Astrocyte (in vitro differentiated cells and primary cell): ENCODE measurements around the gene KIF2B. TPM values are rescaled to one million over a fixed set of nuclear protein-coding genes. Genes with fewer than 3 reads are reported as not detected.

Experiments
- DNase-seq: peaks from one replicate; pipeline ENCODE4 v3.0.0-alpha.2; 2010; ENCODE audit warnings: low read depth
- FAIRE-seq: peaks from 2 replicates; lab custom pipeline; 2011; peaks lifted over from hg19 to GRCh38; lab: Jason Lieb, UNC
- H2AFZ ChIP-seq: 2 replicates; pipeline ENCODE4 v1.6.0; 2012; ENCODE audit warnings: low read depth, low read length, inconsistent platforms
- H3K27ac ChIP-seq: 2 replicates; pipeline ENCODE4 v1.5.1; 2011; ENCODE audit warnings: low read depth, low read length, inconsistent platforms
- H3K27me3 ChIP-seq: 2 replicates; pipeline ENCODE4 v1.6.0; 2011; ENCODE audit warnings: low read length, inconsistent platforms; ENCODE audit not compliant: insufficient read depth
- H3K36me3 ChIP-seq: 2 replicates; pipeline ENCODE4 v1.5.1; 2011; ENCODE audit warnings: low read length, inconsistent platforms; ENCODE audit not compliant: insufficient read depth
- H3K4me1 ChIP-seq: 2 replicates; pipeline ENCODE4 v1.5.1; 2011; ENCODE audit warnings: low read length, inconsistent platforms; ENCODE audit not compliant: insufficient read depth
- H3K4me2 ChIP-seq: 2 replicates; pipeline ENCODE4 v1.6.0; 2012; ENCODE audit warnings: low read length, inconsistent platforms
- H3K4me3 ChIP-seq: 2 replicates; pipeline ENCODE4 v1.5.1; 2011; ENCODE audit warnings: low read depth, mild to moderate bottlenecking, low read length, inconsistent platforms; ENCODE audit not compliant: insufficient read depth
- H3K79me2 ChIP-seq: 2 replicates; pipeline ENCODE4 v1.6.0; 2012; ENCODE audit warnings: mild to moderate bottlenecking, low read length, inconsistent platforms; ENCODE audit not compliant: insufficient read depth
- H3K9ac ChIP-seq: 2 replicates; pipeline ENCODE4 v1.6.0; 2012; ENCODE audit warnings: mild to moderate bottlenecking, low read length, inconsistent platforms
- H3K9me3 ChIP-seq: 2 replicates; pipeline ENCODE4 v1.5.1; 2012; ENCODE audit warnings: low read depth, mild to moderate bottlenecking, low read length, inconsistent platforms; ENCODE audit not compliant: insufficient read depth
- H4K20me1 ChIP-seq: 2 replicates; pipeline ENCODE4 v1.6.0; 2012; ENCODE audit warnings: low read length, inconsistent platforms; ENCODE audit not compliant: insufficient read depth
- H3K27ac Mint-ChIP-seq: one replicate; pipeline ENCODE4 v1.8.0; 2021; ENCODE audit warnings: mild to moderate bottlenecking, mixed read lengths; ENCODE audit not compliant: unreplicated experiment
- H3K27me3 Mint-ChIP-seq: one replicate; pipeline ENCODE4 v1.8.0; 2021; ENCODE audit warnings: low read depth, mixed read lengths; ENCODE audit not compliant: unreplicated experiment
- H3K36me3 Mint-ChIP-seq: one replicate; pipeline ENCODE4 v1.8.0; 2021; ENCODE audit warnings: low read depth, mixed read lengths; ENCODE audit not compliant: unreplicated experiment
- H3K4me1 Mint-ChIP-seq: one replicate; pipeline ENCODE4 v1.8.0; 2021; ENCODE audit warnings: low read depth, mixed read lengths; ENCODE audit not compliant: unreplicated experiment
- H3K4me3 Mint-ChIP-seq: one replicate; pipeline ENCODE4 v1.8.0; 2021; ENCODE audit warnings: mild to moderate bottlenecking, moderate library complexity, mixed read lengths; ENCODE audit not compliant: unreplicated experiment
- H3K9me3 Mint-ChIP-seq: one replicate; pipeline ENCODE4 v1.8.0; 2021; ENCODE audit warnings: mild to moderate bottlenecking, mixed read lengths; ENCODE audit not compliant: unreplicated experiment
- CTCF ChIP-seq: IDR thresholded peaks from 2 replicates; pipeline ENCODE4 v1.5.1; 2011; ENCODE audit warnings: low read depth, mild to moderate bottlenecking, inconsistent platforms, low read length, moderate library complexity; ENCODE audit not compliant: insufficient read depth
- EZH2 ChIP-seq: IDR thresholded peaks from 2 replicates; pipeline ENCODE4 v1.6.1; 2012; ENCODE audit warnings: mild to moderate bottlenecking, low read length, inconsistent platforms; ENCODE audit not compliant: insufficient read depth
- total RNA-seq: library from RNA; stranded (reverse); gene quantifications from 2 replicates; pipeline ENCODE4 v1.2.1, GENCODE V29; 2021

KIF2B gene
- total RNA-seq, 1 donor from 2014 or later, result not detected

DNA sequence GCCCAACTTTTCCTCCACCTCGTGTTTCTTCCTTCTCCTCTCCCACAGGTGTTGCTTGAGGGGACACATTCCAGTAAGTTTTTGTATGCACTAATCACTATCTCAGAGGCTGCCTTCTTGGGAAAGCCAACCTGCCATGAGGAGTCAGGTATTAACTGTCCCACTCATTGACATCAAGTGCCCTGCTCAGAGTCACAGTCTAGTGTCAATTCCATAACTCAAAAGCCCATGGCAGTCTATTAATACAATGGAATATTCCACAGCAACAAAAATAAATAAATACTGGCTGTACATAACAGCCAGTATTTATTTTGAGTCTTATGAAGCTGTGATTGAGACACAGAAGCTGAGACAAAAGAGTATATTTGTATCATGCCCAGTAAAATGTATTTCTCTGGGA is 26.1 kb upstream of the KIF2B start:
- Histone ChIP-seq H3K27ac (no peak overlapping the region), H3K4me1 (no peaks in the 10 kb centered on the region), H3K4me2 (no peak overlapping the region), H3K9ac (no peak overlapping the region), H3K36me3 (no peaks in the 10 kb centered on the region), H3K27me3 (no peaks in the 10 kb centered on the region), H3K4me3 (no peak overlapping the region), H4K20me1 (no peaks in the 10 kb centered on the region), H3K79me2 (no peaks in the 10 kb centered on the region), H2AFZ (no peak overlapping the region), H3K9me3 (peaks cover 2% of the 10 kb centered on the region)
- H3K4me1 Mint-ChIP-seq, result peaks cover 3% of the 10 kb centered on the region
- H3K27me3 Mint-ChIP-seq, result no peaks in the 10 kb centered on the region
- no peak overlapping the region for H3K4me3 Mint-ChIP-seq
- no peak for TF ChIP-seq CTCF
- no peak for TF ChIP-seq EZH2
- H3K36me3 Mint-ChIP-seq, result no peaks in the 10 kb centered on the region
- H3K9me3 Mint-ChIP-seq, result no peaks in the 10 kb centered on the region
- no peak for FAIRE-seq
- DNase-seq, result no peak
- no peak overlapping the region for H3K27ac Mint-ChIP-seq

- Mint-ChIP-seq H3K36me3 (no peaks in the 10 kb centered on the region), H3K27ac (no peak overlapping the region), H3K4me3 (no peak overlapping the region), H3K27me3 (no peaks in the 10 kb centered on the region), H3K9me3 (no peaks in the 10 kb centered on the region), H3K4me1 (peaks cover 3% of the 10 kb centered on the region)
- Histone ChIP-seq H3K9ac (no peak overlapping the region), H3K27me3 (no peaks in the 10 kb centered on the region), H2AFZ (no peak overlapping the region), H3K79me2 (no peaks in the 10 kb centered on the region), H3K9me3 (peaks cover 2% of the 10 kb centered on the region), H3K4me3 (no peak overlapping the region), H3K4me1 (no peaks in the 10 kb centered on the region), H3K4me2 (no peak overlapping the region), H4K20me1 (no peaks in the 10 kb centered on the region), H3K27ac (no peak overlapping the region), H3K36me3 (no peaks in the 10 kb centered on the region)
- no peak for DNase-seq
- no peak for TF ChIP-seq EZH2
- TF ChIP-seq CTCF, result no peak
- no peak for FAIRE-seq
These were observed 25.2 kb upstream of the KIF2B start for GRCh38 chr17:53797501-53797900.

DNA sequence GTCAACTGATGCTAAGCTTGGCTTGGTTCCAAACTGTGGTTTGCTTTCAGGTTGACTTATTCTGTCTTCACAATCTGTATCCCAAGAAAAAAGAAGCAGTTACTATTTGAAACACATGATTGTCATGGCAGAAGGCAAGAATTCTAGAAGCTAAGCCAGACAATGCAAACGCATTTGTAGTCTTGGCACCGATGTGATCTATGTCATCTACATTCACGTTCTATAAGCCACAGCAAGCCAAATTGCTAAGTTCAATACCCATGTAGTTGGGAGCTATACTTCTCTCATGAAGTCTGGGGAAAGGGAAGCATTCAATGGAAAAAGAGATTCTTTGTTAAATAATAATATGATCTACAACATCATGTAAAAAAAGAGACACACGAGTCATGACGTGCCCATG is 18.3 kb upstream of the KIF2B start:
- Mint-ChIP-seq H3K4me3 (no peak overlapping the region), H3K36me3 (no peaks in the 10 kb centered on the region), H3K27ac (no peak overlapping the region), H3K4me1 (peaks cover 3% of the 10 kb centered on the region), H3K27me3 (no peaks in the 10 kb centered on the region), H3K9me3 (no peaks in the 10 kb centered on the region)
- DNase-seq (no peak), FAIRE-seq (no peak)
- H3K4me1 ChIP-seq, result no peaks in the 10 kb centered on the region
- no peaks in the 10 kb centered on the region for H3K27me3 ChIP-seq
- no peak overlapping the region for H3K9ac ChIP-seq
- no peaks in the 10 kb centered on the region for H3K79me2 ChIP-seq
- no peak overlapping the region for H3K4me3 ChIP-seq
- H3K27ac ChIP-seq, result no peak overlapping the region
- H4K20me1 ChIP-seq, result no peaks in the 10 kb centered on the region
- H3K36me3 ChIP-seq, result no peaks in the 10 kb centered on the region
- H2AFZ ChIP-seq, result no peak overlapping the region
- no peak for TF ChIP-seq CTCF
- no peak for TF ChIP-seq EZH2
- peaks cover 2% of the 10 kb centered on the region for H3K9me3 ChIP-seq
- H3K4me2 ChIP-seq, result no peak overlapping the region
